Upper lobe of left lung (tissue), 6 donors: Measurements from ENCODE around the gene CCT8L2. TPM values are rescaled to one million over a fixed set of nuclear protein-coding genes. Genes with fewer than 3 reads are reported as not detected.
"Not testable (repeated sequence)": the region's sequence is repeated elsewhere in the genome, so short reads cannot be mapped to it uniquely, and the experiment has no call there.

Experiments used
- ATAC-seq, 2 donors: fragments of 200-7000 bp; cut with Tn5 transposase; one replicate each; pipeline ENCODE4 v1.9.1; 2022; ENCODE audit warnings: mild to moderate bottlenecking in 2 of 2, moderate library complexity in 2 of 2; ENCODE audit not compliant: low FRiP score in 2 of 2
- DNase-seq, 2 donors: peaks; one replicate each; pipeline ENCODE4 v3.0.0-alpha.2; 2019 to 2020
- H3K27ac ChIP-seq, 4 donors: fragments of 200-600 bp; sonication (generic); one replicate each; pipeline ENCODE4 v1.5.1; 2016 to 2019
- H3K27me3 ChIP-seq, 4 donors: fragments of 200-600 bp; sonication (generic); one replicate each; pipeline ENCODE4 v1.5.1; 2017 to 2019
- H3K36me3 ChIP-seq, 4 donors: fragments of 200-600 bp; sonication (generic); one replicate each; pipeline ENCODE4 v1.5.1; 2016 to 2019
- H3K4me1 ChIP-seq, 4 donors: fragments of 200-600 bp; sonication (generic); one replicate each; pipeline ENCODE4 v1.5.1; 2018 to 2019
- H3K4me3 ChIP-seq, 4 donors: fragments of 200-600 bp; sonication (generic); one replicate each; pipeline ENCODE4 v1.5.1; 2017 to 2019; ENCODE audit warnings: mild to moderate bottlenecking in 2 of 4, moderate library complexity in 1 of 4
- H3K9me3 ChIP-seq, 4 donors: fragments of 200-600 bp; sonication (generic); one replicate each; pipeline ENCODE4 v1.5.1; 2018 to 2019
- EP300 ChIP-seq, 4 donors: sonication (generic); formaldehyde crosslinking; IDR thresholded peaks; one replicate each; pipeline ENCODE4 v1.5.1; 2017; ENCODE audit warnings: antibody characterized with exemption in 4 of 4, control low read depth in 2 of 4
- POLR2A ChIP-seq, 4 donors: fragments of 450-650 bp; IDR thresholded peaks; one replicate each; pipeline ENCODE4 v1.5.1; 2016 to 2017; ENCODE audit warnings: antibody characterized with exemption in 4 of 4, mild to moderate bottlenecking in 2 of 4
- POLR2AphosphoS5 ChIP-seq, 2 donors: sonication (generic); formaldehyde crosslinking; IDR thresholded peaks; one replicate each; pipeline ENCODE4 v1.5.1; 2017; ENCODE audit warnings: antibody characterized with exemption in 2 of 2
- WGBS, 2 donors: methylation state at CpG; one replicate each; pipeline ENCODE4 v1.1.5; 2017 to 2018; 5-methylcytosine and 5-hydroxymethylcytosine counted together
- total RNA-seq, 6 donors: library from RNA; depleted of rRNA in 4 of 6; stranded (reverse); fragments of >200 nt in 4 of 6; gene quantifications; one replicate each; pipeline versions ENCODE4 v1.1.0 to v1.2.1, GENCODE V29; 2016 to 2021
- TF ChIP-seq, protein P1 (sequence below), 6 experiments: fragments of 450-650 bp in 4 of 6; fragments of 200-600 bp in 2 of 6; sonication (generic) in 2 of 6; IDR thresholded peaks; one replicate each; pipeline ENCODE4 v1.5.1; 2016 to 2019; ENCODE audit warnings: antibody characterized with exemption in 6 of 6
- donor health status: DM: no; HTN: no; CAD: no; lungs with moderate emphysema.
- donor health status: DM: no; HTN: yes; CAD: no; lungs with severe emphysema.

The CCT8L2 gene
- total RNA-seq, 6 donors from 2014 or later, result not detected

DNA sequence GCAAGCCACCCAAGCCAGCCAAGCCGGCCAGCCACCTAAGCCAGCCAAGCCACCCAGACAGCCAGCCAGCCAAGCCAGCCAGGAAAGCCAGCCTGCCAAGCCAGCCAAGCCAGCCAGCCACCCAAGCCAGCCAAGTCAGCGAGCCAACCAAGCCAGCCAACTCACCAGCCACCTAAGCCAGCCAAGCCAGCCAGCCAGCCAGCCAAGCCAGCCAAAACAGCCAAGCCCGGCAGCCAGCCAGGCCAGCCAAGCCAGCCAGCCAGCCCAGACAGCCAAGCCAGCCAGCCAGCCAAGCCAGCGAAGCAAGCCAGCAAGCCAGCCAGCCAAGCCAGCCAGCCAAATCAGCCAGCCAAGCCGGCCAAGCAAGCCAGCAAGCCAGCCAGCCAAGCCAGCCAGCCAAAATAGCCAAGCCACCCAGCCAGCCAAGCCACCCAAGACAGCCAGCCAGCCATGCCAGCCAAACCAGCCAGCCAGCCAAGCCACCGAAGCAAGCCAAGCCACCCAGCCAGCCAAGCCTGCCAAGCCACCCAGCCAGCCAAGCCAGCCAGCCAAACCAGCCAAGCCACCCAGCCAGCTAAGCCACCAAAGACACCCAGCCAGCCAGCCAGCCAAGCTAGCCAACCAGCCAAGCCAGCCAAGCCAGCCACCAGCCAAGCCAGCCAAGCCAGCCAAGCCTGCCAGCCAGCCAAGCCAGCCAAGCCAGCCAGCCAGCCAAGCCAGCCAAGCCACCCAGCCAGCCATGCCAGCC lies 27.6 kb downstream of the CCT8L2 start:
- WGBS, 2 donors, result 100% methylated on average over 1 of the region's 6 CpGs; no CpG with 5 or more reads in 1 of the 2 donors

DNA sequence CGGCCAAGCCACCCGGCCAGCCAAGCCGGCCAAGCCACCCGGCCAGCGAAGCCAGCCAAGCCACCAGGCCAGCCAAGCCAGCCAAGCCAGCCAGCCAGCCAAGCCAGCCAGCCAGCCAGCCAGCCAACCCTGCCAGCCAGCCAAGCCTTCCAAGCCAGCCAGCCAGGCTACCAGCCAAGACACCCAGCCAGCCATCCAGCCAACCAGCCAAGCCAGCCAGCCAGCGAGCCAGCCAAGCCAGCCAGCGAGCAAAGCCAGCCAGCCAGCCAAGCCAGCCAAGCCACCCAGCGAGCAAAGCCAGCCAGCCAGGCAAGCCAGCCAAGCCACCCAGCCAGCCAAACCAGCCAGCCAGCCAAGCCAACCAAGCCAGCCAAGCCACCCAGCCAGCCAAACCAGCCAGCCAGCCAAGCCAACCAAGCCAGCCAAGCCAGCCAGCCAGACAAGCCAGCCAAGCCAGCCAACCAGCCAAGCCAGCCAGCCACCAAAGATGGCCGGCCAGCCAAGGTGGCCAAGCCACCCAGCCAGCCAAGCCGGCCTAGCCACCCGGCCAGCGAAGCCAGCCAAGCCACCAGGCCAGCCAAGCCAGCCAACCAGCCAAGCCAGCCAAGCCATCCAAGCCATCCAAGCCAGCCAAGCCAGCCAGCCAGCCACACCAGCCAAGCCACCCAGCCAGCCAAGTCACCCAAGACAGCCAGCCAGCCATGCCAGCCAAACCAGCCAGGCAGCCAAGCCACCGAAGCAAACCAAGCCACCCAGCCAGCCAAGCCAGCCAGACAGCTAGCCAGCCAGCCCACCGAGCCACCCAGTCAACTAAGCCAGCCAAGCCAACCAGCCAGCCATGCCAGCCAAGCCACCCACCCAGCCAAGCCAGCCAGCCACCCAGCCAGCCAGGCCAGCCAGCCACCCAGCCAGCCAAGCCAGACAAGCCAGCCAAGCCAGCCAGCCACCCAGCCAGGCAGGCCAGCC lies 28.8 kb downstream of the CCT8L2 start:
- Histone ChIP-seq H3K9me3 (no peaks in the 10 kb centered on the region), H3K27me3 (no peaks in the 10 kb centered on the region), H3K36me3 (no peaks in the 10 kb centered on the region), H3K4me3 (no peak overlapping the region), H3K27ac (no peak overlapping the region), H3K4me1 (no peaks in the 10 kb centered on the region)
- ATAC-seq, result no peak
- TF ChIP-seq POLR2A (IDR thresholded peaks at IDR 0.05) (no peak), EP300 (IDR thresholded peaks at IDR 0.05) (no peak), POLR2AphosphoS5 (IDR thresholded peaks at IDR 0.05) (no peak)
- TF ChIP-seq, protein P1, sequence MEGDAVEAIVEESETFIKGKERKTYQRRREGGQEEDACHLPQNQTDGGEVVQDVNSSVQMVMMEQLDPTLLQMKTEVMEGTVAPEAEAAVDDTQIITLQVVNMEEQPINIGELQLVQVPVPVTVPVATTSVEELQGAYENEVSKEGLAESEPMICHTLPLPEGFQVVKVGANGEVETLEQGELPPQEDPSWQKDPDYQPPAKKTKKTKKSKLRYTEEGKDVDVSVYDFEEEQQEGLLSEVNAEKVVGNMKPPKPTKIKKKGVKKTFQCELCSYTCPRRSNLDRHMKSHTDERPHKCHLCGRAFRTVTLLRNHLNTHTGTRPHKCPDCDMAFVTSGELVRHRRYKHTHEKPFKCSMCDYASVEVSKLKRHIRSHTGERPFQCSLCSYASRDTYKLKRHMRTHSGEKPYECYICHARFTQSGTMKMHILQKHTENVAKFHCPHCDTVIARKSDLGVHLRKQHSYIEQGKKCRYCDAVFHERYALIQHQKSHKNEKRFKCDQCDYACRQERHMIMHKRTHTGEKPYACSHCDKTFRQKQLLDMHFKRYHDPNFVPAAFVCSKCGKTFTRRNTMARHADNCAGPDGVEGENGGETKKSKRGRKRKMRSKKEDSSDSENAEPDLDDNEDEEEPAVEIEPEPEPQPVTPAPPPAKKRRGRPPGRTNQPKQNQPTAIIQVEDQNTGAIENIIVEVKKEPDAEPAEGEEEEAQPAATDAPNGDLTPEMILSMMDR (IDR thresholded peaks at IDR 0.05), result no peak
- DNase-seq, result peak in 1 of 2 donors; percentile 59
- 69 to 85% methylated on average over 9 of the region's 14 CpGs for WGBS, 2 donors

More for the DNA sequence above, 27.6 kb downstream of the CCT8L2 start:
- ATAC-seq, H3K27me3 ChIP-seq, H3K4me3 ChIP-seq, H3K4me1 ChIP-seq, H3K36me3 ChIP-seq, H3K9me3 ChIP-seq, H3K27ac ChIP-seq: not testable (repeated sequence)
- peak in 1 of 2 donors; percentile 69 for DNase-seq

DNA sequence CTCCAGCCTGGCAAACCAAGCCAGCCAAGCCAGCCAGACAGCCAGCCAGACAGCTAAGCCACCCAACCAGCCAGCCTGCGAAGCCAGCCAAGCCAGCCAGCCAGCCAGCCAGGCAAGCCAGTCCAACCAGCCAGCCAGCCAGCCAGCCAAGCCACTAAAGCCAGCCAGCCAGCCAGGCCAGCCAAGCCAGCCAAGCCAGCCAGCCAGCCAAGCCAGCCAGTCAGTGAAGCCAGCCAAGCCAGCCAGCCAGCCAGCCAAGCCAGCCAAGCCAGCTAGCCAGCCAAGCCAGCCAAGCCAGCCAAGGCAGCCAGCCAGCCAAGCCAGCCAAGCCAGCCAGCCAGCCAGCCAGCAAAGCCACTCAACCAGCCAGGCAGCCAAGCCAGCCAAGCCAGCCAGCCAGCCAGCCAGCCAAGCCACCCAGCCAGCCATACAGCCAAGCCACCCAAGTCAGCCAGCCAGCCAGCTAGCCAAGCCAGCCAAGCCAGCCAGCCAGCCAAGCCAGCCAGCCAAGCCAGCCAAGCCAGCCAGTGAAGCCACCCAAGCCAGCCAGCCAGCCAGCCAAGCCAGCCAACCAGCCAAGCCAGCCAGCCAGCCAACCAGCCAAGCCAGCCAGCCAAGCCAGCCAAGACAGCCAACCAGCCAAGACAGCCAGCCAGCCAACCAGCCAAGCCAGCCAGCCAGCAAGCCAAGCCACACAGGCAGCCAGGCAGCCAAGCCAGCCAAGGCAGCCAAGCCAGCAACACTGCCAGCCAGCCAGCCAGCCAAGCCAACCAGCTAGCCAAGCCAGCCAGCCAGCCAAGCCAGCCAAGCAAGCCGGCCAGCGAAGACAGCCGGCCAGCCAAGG lies 29.7 kb downstream of the CCT8L2 start:
- Histone ChIP-seq H3K9me3 (no peaks in the 10 kb centered on the region), H3K4me1 (no peaks in the 10 kb centered on the region), H3K27me3 (no peaks in the 10 kb centered on the region), H3K27ac (no peak overlapping the region), H3K4me3 (no peak overlapping the region), H3K36me3 (no peaks in the 10 kb centered on the region)
- TF ChIP-seq POLR2A (IDR thresholded peaks at IDR 0.05) (no peak), POLR2AphosphoS5 (IDR thresholded peaks at IDR 0.05) (no peak), EP300 (IDR thresholded peaks at IDR 0.05) (no peak)
- TF ChIP-seq, protein P1 (IDR thresholded peaks at IDR 0.05), result no peak
- DNase-seq (peak in 1 of 2 donors; percentile 68), ATAC-seq (no peak)
- 93% methylated on average over 4 of the region's 4 CpGs; no CpG with 5 or more reads in 1 of the 2 donors for WGBS, 2 donors

DNA sequence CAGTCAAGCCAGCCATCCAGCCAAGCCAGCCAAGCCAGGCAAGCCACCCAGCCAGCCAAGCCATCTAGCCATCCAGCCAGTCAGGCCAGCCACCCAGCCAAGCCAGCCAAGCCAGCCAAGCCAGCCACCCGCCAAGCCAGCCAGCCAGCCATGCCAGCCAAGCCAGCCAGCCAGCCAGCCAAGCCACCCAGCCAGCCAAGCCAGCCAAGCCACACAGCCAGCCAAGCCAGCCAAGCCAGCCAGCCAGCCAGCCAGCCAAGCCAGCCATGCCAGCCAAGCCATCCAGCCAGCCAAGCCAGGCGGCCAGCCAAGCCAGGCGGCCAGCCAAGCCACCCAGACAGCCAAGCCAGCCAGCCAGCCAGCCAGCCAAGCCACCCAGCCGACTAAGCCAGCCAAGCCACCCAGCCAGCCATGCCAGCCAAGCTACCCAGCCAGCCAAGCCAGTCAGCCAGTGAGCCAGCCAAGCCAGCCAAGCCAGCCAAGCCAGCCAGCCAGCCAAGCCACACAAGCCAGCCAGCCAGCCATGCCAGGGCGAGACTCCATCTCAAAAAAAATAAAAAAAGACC lies 31.4 kb downstream of the CCT8L2 start:
- H3K27me3 ChIP-seq, ATAC-seq, H3K9me3 ChIP-seq, H3K27ac ChIP-seq, H3K4me3 ChIP-seq, H3K36me3 ChIP-seq, H3K4me1 ChIP-seq: not testable (repeated sequence)
- DNase-seq, result peak in 1 of 2 donors; percentile 64
- 85 to 86% methylated on average over 3 to 4 of the region's 5 CpGs for WGBS, 2 donors

DNA sequence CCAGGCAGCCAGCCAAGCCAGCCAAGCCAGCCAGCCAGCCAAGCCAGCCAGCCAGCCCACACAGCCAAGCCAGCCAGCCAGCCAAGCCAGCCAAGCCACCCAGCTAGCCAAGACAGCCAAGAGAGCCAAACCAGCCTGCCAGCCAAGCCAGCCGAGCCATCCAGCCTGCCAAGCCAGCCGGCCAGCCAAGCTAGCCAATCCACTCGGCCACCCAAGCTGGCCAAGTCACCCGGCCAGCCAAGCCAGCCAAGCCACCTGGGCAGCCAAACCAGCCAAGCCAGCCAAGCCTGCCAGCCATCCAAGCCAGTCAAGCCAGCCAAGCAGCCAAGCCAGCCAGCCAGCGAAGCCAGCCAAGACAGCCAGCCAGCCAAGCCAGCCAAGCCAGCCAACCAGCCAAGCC lies 32.0 kb downstream of the CCT8L2 start:
- ATAC-seq, H3K4me1 ChIP-seq, H3K9me3 ChIP-seq, H3K36me3 ChIP-seq, H3K4me3 ChIP-seq, H3K27me3 ChIP-seq, H3K27ac ChIP-seq: not testable (repeated sequence)
- peak in 1 of 2 donors; percentile 60 for DNase-seq
- WGBS, 2 donors, result 87% methylated on average over 5 of the region's 5 CpGs; no CpG with 5 or more reads in 1 of the 2 donors

DNA sequence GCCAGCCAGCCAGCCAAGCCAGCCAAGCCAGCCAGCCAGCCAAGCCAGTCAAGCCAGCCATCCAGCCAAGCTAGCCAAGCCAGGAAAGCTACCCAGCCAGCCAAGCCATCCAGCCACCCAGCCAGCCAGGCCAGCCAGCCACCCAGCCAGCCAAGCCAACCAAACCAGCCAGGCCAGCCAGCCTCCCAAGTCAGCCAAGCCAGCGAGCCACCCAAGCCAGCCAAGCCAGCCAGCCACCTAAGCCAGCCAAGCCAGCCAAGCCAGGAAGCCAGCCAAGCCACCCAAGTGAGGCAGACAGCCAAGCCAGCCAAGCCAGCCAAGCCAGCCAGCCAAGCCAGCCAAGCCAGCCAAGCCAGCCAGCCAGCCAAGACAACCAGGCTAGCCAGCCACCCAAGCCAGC lies 32.6 kb downstream of the CCT8L2 start:
- not testable (repeated sequence) for H3K4me1 ChIP-seq, H3K27me3 ChIP-seq, H3K27ac ChIP-seq, H3K9me3 ChIP-seq, ATAC-seq, H3K36me3 ChIP-seq, DNase-seq, H3K4me3 ChIP-seq
- 33% methylated on average over 1 of the region's 1 CpG; no CpG with 5 or more reads in 1 of the 2 donors for WGBS, 2 donors
